DOHH2 (cell line): Measurements from ENCODE around the gene PER1.

Experiments used
- H3F3A ChIP-seq: fragments of 200-600 bp; sonication (generic), shearing (Covaris generic); 2 replicates; pipeline ENCODE4 v1.6.0; 2016; ENCODE audit warnings: antibody characterized with exemption, mild to moderate bottlenecking; ENCODE audit not compliant: control insufficient read depth, insufficient read depth
- H3K27ac ChIP-seq: fragments of 200-600 bp; sonication (generic); 2 replicates; pipeline ENCODE4 v1.5.1; 2014; ENCODE audit warnings: low read depth, mild to moderate bottlenecking, low read length, moderate library complexity
- H3K27me3 ChIP-seq: fragments of 200-600 bp; sonication (generic); 2 replicates; pipeline ENCODE4 v1.6.1; 2014; ENCODE audit warnings: mild to moderate bottlenecking, low read length, mixed read lengths; ENCODE audit not compliant: control insufficient read depth
- H3K36me3 ChIP-seq: fragments of 200-600 bp; sonication (generic); 2 replicates; pipeline ENCODE4 v1.6.1; 2014; ENCODE audit warnings: mild to moderate bottlenecking, low read length, moderate library complexity, mixed read lengths; ENCODE audit not compliant: control insufficient read depth
- H3K4me1 ChIP-seq: fragments of 200-600 bp; sonication (generic); 2 replicates; pipeline ENCODE4 v1.6.1; 2014; ENCODE audit warnings: mild to moderate bottlenecking, low read length, mixed read lengths; ENCODE audit not compliant: control insufficient read depth
- H3K4me2 ChIP-seq: fragments of 200-600 bp; sonication (generic); 2 replicates; pipeline ENCODE4 v1.6.0; 2014; ENCODE audit warnings: mild to moderate bottlenecking, low read length, moderate library complexity
- H3K4me3 ChIP-seq: fragments of 200-600 bp; sonication (generic); 2 replicates; pipeline ENCODE4 v1.5.1; 2014; ENCODE audit warnings: mild to moderate bottlenecking, low read length, mixed read lengths
- H3K79me2 ChIP-seq: fragments of 200-600 bp; sonication (generic); 2 replicates; pipeline ENCODE4 v1.6.1; 2014; ENCODE audit warnings: mild to moderate bottlenecking, low read length, mixed read lengths; ENCODE audit not compliant: control insufficient read depth
- H3K9me2 ChIP-seq: fragments of 200-600 bp; sonication (generic); replicated peaks from 2 replicates; pipeline ENCODE4 v1.6.1; 2014; ENCODE audit warnings: mild to moderate bottlenecking, low read length, mixed read lengths; ENCODE audit not compliant: control insufficient read depth
- H3K9me3 ChIP-seq: fragments of 200-600 bp; sonication (generic); 2 replicates; pipeline ENCODE4 v1.6.1; 2014; ENCODE audit warnings: antibody characterized with exemption, low read length, mixed read lengths; ENCODE audit not compliant: control insufficient read depth, insufficient read depth
- H4K20me1 ChIP-seq: fragments of 200-600 bp; sonication (generic); 2 replicates; pipeline ENCODE4 v1.6.0; 2014; ENCODE audit warnings: low read depth, mild to moderate bottlenecking, antibody characterized with exemption, low read length, moderate library complexity; ENCODE audit not compliant: control insufficient read depth, insufficient read depth
- EZH2phosphoT487 ChIP-seq: fragments of 200-600 bp; sonication (generic); IDR thresholded peaks from 2 replicates; pipeline ENCODE4 v1.6.1; 2017; ENCODE audit warnings: borderline replicate concordance, mild to moderate bottlenecking, antibody characterized with exemption, low read length, moderate library complexity, mixed read lengths
- TF ChIP-seq, protein P1 (sequence below): fragments of 200-600 bp; sonication (generic); IDR thresholded peaks from one replicate; pipeline ENCODE4 v1.5.1; 2014; ENCODE audit warnings: antibody characterized with exemption, mild to moderate bottlenecking, low read depth, low read length; ENCODE audit not compliant: poor library complexity, severe bottlenecking

The PER1 gene

DNA sequence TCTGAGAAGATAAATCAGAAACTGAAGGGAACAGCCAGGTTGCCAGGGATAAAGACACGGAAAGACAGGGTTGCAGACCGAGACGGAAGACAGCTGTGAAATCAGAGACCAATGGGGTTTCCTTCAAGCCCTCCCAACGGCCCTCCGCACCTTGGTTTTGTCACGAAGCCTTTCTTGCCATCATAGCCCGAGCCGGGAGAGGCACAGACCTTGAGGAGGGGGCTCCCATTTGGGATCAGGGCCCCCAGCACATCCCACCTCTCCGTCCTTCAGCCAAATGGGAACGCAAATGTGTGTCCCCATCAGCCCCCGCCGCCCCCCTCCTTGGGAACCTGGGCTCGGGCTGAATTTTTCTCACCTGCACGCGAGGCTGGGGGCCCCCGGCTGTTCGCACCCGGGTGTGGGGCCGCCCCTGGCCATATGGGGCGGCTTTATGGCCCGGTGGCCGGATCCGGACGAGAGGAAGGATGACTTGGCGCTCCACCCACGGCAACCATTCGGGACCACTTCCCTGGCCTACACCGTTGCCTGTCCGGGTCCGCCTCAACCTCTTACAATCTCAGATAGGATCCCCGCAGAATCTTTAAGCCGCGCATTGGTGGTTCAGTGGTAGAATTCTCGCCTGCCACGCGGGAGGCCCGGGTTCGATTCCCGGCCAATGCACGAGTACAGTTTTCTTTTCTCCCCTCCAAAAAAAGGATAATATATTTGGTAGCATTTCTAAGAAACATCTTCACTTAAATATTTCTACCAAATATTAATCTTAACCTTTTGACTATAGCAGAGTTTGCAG, 26.9 kb downstream of the PER1 start:
- Histone ChIP-seq H3K9me3 (no peaks in the 10 kb centered on the region), H4K20me1 (0 out of 2 replicates have a peak, but pooled peaks cover 7% of the 10 kb centered on the region), H3K4me1 (peaks cover 56% of the 10 kb centered on the region), H3F3A (peaks cover 19% of the 10 kb centered on the region), H3K27ac (no peak overlapping the region), H3K27me3 (peaks cover 59% of the 10 kb centered on the region), H3K4me2 (peak overlapping the region; percentile 98), H3K79me2 (no peaks in the 10 kb centered on the region), H3K4me3 (peak overlapping the region; percentile 80), H3K36me3 (no peaks in the 10 kb centered on the region), H3K9me2 (no peaks in the 10 kb centered on the region)
- TF ChIP-seq EZH2phosphoT487: no peak
- TF ChIP-seq, protein P1, sequence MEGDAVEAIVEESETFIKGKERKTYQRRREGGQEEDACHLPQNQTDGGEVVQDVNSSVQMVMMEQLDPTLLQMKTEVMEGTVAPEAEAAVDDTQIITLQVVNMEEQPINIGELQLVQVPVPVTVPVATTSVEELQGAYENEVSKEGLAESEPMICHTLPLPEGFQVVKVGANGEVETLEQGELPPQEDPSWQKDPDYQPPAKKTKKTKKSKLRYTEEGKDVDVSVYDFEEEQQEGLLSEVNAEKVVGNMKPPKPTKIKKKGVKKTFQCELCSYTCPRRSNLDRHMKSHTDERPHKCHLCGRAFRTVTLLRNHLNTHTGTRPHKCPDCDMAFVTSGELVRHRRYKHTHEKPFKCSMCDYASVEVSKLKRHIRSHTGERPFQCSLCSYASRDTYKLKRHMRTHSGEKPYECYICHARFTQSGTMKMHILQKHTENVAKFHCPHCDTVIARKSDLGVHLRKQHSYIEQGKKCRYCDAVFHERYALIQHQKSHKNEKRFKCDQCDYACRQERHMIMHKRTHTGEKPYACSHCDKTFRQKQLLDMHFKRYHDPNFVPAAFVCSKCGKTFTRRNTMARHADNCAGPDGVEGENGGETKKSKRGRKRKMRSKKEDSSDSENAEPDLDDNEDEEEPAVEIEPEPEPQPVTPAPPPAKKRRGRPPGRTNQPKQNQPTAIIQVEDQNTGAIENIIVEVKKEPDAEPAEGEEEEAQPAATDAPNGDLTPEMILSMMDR: no peak

DNA sequence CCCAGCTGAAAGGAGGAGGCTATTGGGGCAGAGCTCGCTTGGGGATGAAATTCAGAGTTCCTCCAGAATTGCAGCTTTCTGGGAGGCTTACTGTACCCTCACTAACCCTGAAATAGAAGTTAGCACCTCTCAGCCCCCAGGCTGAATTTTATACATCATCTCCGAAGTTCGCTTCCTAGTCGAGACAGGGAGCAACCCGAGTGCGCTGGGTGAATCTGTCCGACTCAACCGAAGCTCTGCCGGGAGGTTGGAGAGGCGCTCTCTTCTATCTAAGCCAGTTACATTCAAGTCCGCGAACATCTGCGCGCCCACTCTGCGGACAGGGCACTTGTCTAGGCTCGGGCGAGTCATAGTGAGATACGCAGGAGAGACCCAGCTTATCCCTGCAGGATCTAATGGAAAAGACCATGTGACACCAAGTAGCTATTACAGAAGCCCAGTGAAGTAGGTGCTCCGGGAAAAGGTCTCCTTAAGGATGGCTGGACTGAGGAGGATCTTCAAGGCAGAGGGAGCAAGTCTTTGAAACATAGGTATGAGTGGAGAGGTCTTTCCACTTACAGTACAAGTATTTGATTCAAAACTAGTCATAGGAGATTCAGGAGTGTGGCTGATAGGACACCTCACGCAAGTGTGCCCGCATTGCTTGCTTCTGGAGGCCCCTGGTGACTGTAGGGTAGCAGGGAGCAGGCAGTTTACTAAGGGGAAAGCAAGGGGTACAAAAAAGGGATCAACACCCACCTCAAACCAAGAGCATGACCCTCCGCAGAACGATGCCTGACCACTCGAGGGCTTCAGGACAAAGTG, 27.7 kb downstream of the PER1 start:
- no peaks in the 10 kb centered on the region for H3K36me3 ChIP-seq
- no peaks in the 10 kb centered on the region for H3K79me2 ChIP-seq
- peak overlapping the region; percentile 80 for H3K4me3 ChIP-seq
- peak overlapping the region; percentile 98 for H3K4me2 ChIP-seq
- peaks cover 26% of the 10 kb centered on the region for H3F3A ChIP-seq
- no peaks in the 10 kb centered on the region for H3K9me2 ChIP-seq
- H3K4me1 ChIP-seq: peaks cover 63% of the 10 kb centered on the region
- peaks cover 52% of the 10 kb centered on the region for H3K27me3 ChIP-seq
- TF ChIP-seq, protein P1: no peak
- no peak; the same call in 1 of the 2 replicates for TF ChIP-seq EZH2phosphoT487
- H3K27ac ChIP-seq: no peak overlapping the region
- H3K9me3 ChIP-seq: no peaks in the 10 kb centered on the region
- H4K20me1 ChIP-seq: 0 out of 2 replicates have a peak, but pooled peaks cover 7% of the 10 kb centered on the region

DNA sequence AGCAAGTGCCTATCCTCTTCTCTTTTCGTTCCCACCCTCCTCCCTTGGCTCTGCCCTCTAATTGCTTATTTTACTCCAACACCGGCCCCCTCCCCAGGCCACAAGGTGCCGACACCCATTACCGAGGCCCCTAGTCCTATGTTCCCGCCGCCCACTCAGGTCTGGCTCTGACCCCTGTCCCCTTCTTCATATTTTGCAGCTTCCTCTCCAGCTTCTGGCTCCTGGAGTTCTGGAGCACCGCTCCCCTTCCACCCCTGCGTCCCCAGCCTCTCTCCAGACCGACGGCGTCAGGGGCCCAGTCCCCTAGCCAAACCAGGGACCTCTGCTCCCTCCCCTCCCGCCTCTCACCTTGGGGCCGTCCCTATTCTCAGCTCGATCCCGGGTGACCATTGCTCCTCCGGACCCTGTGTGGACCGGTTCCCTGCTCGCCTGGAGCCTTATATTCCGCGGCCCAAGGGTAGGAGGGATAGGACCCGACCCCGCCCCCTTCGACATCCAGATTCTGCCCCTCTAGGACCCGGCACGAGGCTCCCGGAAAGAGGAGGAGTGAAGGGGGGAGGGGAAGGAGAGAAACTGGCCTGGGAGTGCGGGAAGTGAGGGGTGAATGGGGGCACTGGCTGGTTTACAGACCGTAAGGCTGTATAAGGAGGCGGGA, 28.4 kb downstream of the PER1 start, which contains the start of gene HES7:
HES7 (minus strand) TSS at position 412 of the 655 bp plus-strand sequence; CDS start at position 390, 22 bp downstream.
- TF ChIP-seq, protein P1: no peak
- peak; percentile 7 for TF ChIP-seq EZH2phosphoT487
- H3K4me3 ChIP-seq: peak within 1 kb of the TSS; percentile 80
- no peaks in the 10 kb centered on the region for H3K36me3 ChIP-seq
- peaks cover 31% of the 10 kb centered on the region for H3F3A ChIP-seq
- H3K27ac ChIP-seq: no peak within 1 kb of the TSS
- no peaks in the 10 kb centered on the region for H3K9me2 ChIP-seq
- no peaks in the 10 kb centered on the region for H3K79me2 ChIP-seq
- H3K9me3 ChIP-seq: no peaks in the 10 kb centered on the region
- peaks cover 63% of the 10 kb centered on the region for H3K4me1 ChIP-seq
- peaks cover 50% of the 10 kb centered on the region for H3K27me3 ChIP-seq
- H4K20me1 ChIP-seq: 0 out of 2 replicates have a peak, but pooled peaks cover 7% of the 10 kb centered on the region
- H3K4me2 ChIP-seq: peak within 1 kb of the TSS; percentile 98
